ENCODE measurements around the gene CCDC69.

Gene CCDC69, protein sequence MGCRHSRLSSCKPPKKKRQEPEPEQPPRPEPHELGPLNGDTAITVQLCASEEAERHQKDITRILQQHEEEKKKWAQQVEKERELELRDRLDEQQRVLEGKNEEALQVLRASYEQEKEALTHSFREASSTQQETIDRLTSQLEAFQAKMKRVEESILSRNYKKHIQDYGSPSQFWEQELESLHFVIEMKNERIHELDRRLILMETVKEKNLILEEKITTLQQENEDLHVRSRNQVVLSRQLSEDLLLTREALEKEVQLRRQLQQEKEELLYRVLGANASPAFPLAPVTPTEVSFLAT

DNA sequence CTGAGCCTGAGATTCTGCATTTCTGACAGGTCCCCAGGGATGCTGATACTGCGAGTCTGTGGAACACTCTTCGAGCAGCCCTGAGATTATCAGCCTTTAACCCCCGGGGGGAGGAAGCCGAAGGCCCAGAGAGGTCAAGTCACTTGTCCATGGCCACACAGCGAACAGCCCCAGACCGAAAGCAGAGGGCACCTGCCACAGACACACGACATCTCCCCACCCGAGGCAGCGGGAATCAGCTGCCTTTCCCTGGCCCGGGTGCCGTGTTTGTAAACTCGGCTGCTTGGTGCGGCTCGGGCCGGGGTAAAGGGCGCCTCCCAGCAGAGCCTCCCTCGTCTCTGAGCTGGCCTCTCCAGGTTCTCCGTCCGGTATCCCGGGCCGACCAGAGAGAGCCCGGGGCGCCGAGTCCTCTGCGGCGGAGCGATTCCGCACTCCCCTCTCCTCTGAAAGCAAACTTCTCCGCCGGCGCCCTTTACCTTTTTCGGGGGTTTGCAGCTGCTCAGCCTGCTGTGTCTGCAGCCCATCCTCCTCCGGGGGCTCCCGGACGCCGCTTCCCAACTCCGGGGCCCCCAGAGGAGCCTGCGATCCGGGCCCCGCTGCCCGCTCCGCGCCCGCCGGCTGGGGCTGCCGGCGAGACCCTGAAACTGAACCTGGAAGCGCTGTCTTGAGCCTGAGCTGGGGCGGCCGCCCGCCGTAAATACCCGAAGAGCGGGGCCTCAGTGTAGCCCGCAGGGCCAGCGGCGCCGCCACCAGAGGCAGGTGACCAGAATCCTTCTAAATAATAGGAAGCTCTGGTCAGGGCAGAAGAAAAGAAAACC is at the start of gene CCDC69:
CCDC69 (minus strand) TSS at position 646 of the 818 bp plus-strand sequence; CDS start at position 524, 122 bp downstream.
- TF ChIP-seq, protein P1, sequence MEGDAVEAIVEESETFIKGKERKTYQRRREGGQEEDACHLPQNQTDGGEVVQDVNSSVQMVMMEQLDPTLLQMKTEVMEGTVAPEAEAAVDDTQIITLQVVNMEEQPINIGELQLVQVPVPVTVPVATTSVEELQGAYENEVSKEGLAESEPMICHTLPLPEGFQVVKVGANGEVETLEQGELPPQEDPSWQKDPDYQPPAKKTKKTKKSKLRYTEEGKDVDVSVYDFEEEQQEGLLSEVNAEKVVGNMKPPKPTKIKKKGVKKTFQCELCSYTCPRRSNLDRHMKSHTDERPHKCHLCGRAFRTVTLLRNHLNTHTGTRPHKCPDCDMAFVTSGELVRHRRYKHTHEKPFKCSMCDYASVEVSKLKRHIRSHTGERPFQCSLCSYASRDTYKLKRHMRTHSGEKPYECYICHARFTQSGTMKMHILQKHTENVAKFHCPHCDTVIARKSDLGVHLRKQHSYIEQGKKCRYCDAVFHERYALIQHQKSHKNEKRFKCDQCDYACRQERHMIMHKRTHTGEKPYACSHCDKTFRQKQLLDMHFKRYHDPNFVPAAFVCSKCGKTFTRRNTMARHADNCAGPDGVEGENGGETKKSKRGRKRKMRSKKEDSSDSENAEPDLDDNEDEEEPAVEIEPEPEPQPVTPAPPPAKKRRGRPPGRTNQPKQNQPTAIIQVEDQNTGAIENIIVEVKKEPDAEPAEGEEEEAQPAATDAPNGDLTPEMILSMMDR (IDR thresholded peaks at IDR 0.05; ENCODE audit: borderline replicate concordance, insufficient read depth, low read depth, low read length), result peak; percentile 17; the same call in 1 of the 2 replicates
- peak within 1 kb of the TSS; percentile 89 for H3K4me3 ChIP-seq (ENCODE audit: low read depth, low read length)

DNA sequence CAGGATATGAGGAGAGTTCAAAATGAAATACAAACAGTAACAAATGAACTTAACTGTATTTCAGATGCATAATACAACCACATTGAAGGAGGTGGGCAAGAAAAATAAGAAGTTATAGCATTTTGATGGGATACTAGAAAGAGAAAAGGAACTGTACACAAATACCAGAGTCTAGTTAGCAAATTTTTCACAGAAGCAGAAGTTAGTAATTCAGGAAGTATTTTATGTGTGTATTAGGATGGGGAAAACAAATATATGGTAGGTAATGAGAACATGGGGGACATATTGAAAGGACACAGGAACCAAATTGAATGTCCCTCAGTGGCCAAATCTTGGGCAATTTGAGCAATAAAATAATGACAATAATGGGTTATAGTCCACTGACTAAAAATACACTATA is 47.4 kb upstream of the CCDC69 start:
- TF ChIP-seq, protein P1 (IDR thresholded peaks at IDR 0.05; ENCODE audit: borderline replicate concordance, insufficient read depth, low read depth, low read length), result no peak
- H3K4me3 ChIP-seq (ENCODE audit: low read depth, low read length), result no peak overlapping the region

DNA sequence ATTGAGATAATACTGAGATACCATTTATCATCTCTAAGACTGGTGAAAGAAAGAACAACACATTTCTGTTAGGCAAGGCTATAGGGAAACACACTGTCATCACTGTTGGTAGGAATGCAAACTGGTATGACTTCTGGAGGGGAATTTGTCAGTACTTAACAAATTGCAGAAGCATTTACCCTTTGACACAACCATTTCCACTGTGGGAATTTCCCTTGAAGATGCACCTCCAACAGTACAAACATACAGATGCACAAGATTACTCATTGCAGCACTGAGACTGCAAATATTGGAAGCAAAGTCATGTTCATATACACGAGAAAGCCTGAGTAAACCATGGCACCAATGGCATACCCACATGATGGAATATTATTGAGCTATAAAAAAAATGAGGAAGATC is 46.7 kb upstream of the CCDC69 start:
- TF ChIP-seq, protein P1 (IDR thresholded peaks at IDR 0.05; ENCODE audit: borderline replicate concordance, insufficient read depth, low read depth, low read length), result no peak
- no peak overlapping the region for H3K4me3 ChIP-seq (ENCODE audit: low read depth, low read length)

DNA sequence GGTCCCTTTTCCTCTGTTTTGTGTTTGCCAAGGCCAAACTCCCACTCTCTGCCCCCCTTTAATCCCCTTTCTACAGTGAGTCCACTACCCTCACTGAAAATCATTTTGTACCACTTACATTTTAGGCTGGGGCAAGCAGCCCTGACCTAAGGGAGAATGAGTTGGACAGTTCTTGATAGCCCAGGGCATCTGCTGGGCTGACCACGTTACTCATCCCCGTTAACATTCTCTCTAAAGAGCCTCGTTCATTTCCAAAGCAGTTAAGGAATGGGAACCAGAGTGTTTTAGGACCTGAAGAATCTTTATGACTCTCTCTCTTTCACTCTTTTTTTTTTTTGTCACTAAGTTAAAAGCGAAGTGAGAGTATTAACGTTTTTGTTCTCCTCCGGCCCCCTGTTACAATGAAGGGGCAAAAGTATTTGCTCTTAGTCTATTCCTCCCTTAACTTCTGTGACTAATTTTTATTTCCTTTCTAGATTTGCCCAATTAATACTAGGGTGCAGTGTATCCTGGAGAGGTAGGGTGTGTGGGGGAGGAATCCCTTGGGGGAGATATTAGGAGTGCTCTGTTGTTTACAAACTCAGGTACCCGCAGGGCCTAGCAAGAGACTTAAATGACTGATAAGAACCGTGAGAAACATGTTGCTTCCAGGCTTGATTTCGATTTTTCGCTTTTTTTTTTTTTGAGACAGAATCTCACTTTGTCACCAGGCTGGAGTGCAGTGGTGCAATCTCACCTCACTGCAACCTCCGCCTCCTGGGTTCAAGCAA is 43.8 kb upstream of the CCDC69 start:
- no peak overlapping the region for H3K4me3 ChIP-seq (ENCODE audit: low read depth, low read length)
- TF ChIP-seq, protein P1 (IDR thresholded peaks at IDR 0.05; ENCODE audit: borderline replicate concordance, insufficient read depth, low read depth, low read length), result no peak

DNA sequence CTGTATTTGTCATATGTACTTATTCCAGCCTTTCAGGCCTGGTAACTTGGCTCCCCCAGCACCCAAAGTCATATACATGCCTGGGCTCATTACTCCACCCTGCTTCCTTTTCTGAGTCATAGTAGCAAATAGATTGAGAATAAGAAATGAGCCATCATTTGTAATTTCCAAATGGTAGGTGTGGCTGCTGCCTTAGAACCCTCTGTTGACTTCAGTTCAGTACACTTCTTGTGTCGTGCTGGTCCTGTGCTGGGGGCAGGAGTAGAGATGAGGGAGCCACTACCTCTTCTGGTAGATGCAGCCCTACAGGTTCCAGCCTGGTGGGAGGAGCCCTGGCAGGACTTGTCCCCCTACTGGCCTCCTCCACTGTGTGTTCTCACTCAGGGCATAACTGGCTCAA is 40.2 kb upstream of the CCDC69 start:
- TF ChIP-seq, protein P1 (IDR thresholded peaks at IDR 0.05; ENCODE audit: borderline replicate concordance, insufficient read depth, low read depth, low read length), result no peak
- H3K4me3 ChIP-seq (ENCODE audit: low read depth, low read length), result no peak overlapping the region

DNA sequence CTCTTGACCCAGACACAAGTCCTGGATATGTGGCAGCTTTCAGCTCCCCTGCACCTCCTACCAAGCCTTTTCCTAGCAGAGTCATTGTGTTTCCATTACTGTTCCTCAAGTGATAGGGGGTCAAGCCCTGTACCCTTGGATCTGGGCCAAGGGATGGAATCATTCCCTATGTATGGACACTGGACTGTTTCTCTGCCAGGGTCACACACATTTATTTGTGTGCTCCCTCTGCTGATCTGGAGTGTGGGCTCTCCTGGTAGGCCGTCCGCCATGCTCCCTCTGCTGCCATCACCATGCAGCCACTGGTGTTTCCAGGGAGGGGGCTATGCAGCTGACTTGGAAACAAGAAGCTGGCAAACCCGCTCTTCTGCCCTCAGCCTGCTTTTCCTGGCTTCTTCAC is 38.6 kb upstream of the CCDC69 start:
- H3K4me3 ChIP-seq (ENCODE audit: low read depth, low read length), result no peak overlapping the region
- TF ChIP-seq, protein P1 (IDR thresholded peaks at IDR 0.05; ENCODE audit: borderline replicate concordance, insufficient read depth, low read depth, low read length), result no peak

All from GM12875 (cell line).